Body of pancreas (tissue), 4 donors: ENCODE data around the gene PTPRM. TPM values are rescaled to one million over a fixed set of nuclear protein-coding genes. Genes with fewer than 3 reads are reported as not detected.

Experiments
- ATAC-seq: fragments of 150-250 bp; one replicate; pipeline ENCODE4 v1.9.1; 2016
- DNase-seq, 4 donors: peaks; one replicate each; pipeline ENCODE4 v3.0.0-alpha.2; 2019
- H3K27ac ChIP-seq, 4 donors: fragments of 200-600 bp; sonication (generic); 1 replicate in 3 of 4; 2 replicates in 1 of 4; pipeline versions ENCODE4 v1.5.1 to v1.6.1; 2016 to 2019; ENCODE audit warnings: mild to moderate bottlenecking in 1 of 4, mixed read lengths in 1 of 4, moderate library complexity in 1 of 4
- H3K27me3 ChIP-seq, 2 donors: fragments of 200-600 bp; sonication (generic); one replicate each; pipeline ENCODE4 v1.6.0; 2016; ENCODE audit warnings: mild to moderate bottlenecking in 1 of 2
- H3K36me3 ChIP-seq, 2 donors: fragments of 200-600 bp; sonication (generic); replicated peaks in 1 of 2; 2 replicates each; pipeline ENCODE4 v1.5.1; 2016; ENCODE audit warnings: low read depth in 2 of 2; ENCODE audit not compliant: insufficient read depth in 1 of 2
- H3K4me1 ChIP-seq: fragments of 200-600 bp; sonication (generic); one replicate; pipeline ENCODE4 v1.6.0; 2016
- H3K4me3 ChIP-seq, 2 donors: fragments of 200-600 bp; sonication (generic); 1 replicate in 1 of 2; 2 replicates in 1 of 2; pipeline ENCODE4 v1.5.1; 2016 to 2019
- H3K9me3 ChIP-seq, 3 donors: fragments of 200-600 bp; sonication (generic); 1 replicate in 2 of 3; 2 replicates in 1 of 3; pipeline ENCODE4 v1.5.1; 2016
- CTCF ChIP-seq, 7 experiments: fragments of 450-650 bp in 4 of 7; fragments of 200-600 bp in 3 of 7; sonication (generic) in 3 of 7; IDR thresholded peaks; one replicate each; pipeline ENCODE4 v1.5.1; 2016 to 2019; ENCODE audit warnings: antibody characterized with exemption in 7 of 7
- POLR2A ChIP-seq, 3 donors: fragments of 450-650 bp; IDR thresholded peaks; one replicate each; pipeline ENCODE4 v1.6.1; 2016; ENCODE audit warnings: antibody characterized with exemption in 3 of 3, mild to moderate bottlenecking in 2 of 3
- WGBS, 2 donors: methylation state at CpG; one replicate each; pipeline ENCODE4 v1.1.5; 2017; 5-methylcytosine and 5-hydroxymethylcytosine counted together
- intact Hi-C: fragments of 100-400 bp; cut with DNase I; formaldehyde crosslinking; loops from one replicate; pipeline ENCODE4 v1.15.1; 2023
- total RNA-seq, 2 donors: library from RNA; depleted of rRNA; stranded (reverse); fragments of >200 nt; gene quantifications; one replicate each; pipeline ENCODE4 v1.1.0, GENCODE V29; 2016

PTPRM gene
- total RNA-seq, 2 donors from 2014 or later = 38.2 to 48.0 TPM

GRCh38 chr18:8241731-8242130 is 674.6 kb downstream of the PTPRM start:
- no peak for DNase-seq
- 19 to 90% methylated on average over 1 of the region's 1 CpG for WGBS, 2 donors
- intact Hi-C loops = no loop called here

GRCh38 chr18:8242151-8242696 is 675.1 kb downstream of the PTPRM start:
- DNase-seq = no peak
- no peak overlapping the region for H3K27ac ChIP-seq
- H3K36me3 ChIP-seq = no peaks in the 10 kb centered on the region
- no peaks in the 10 kb centered on the region for H3K27me3 ChIP-seq
- WGBS, 2 donors = 63 to 67% methylated on average over 1 of the region's 1 CpG
- H3K9me3 ChIP-seq = no peaks in the 10 kb centered on the region
- intact Hi-C loops = no loop called here
- TF ChIP-seq POLR2A (IDR thresholded peaks at IDR 0.05) = no peak
- no peak for TF ChIP-seq CTCF (IDR thresholded peaks at IDR 0.05)
- H3K4me1 ChIP-seq = no peaks in the 10 kb centered on the region
- H3K4me3 ChIP-seq = no peak overlapping the region
- no peak for ATAC-seq

More at GRCh38 chr18:8241731-8242130, 674.6 kb downstream of the PTPRM start:
- Histone ChIP-seq H3K27me3 (no peaks in the 10 kb centered on the region), H3K9me3 (no peaks in the 10 kb centered on the region), H3K36me3 (no peaks in the 10 kb centered on the region), H3K4me1 (no peaks in the 10 kb centered on the region), H3K4me3 (no peak overlapping the region), H3K27ac (no peak overlapping the region)
- TF ChIP-seq POLR2A (IDR thresholded peaks at IDR 0.05) = no peak
- TF ChIP-seq CTCF (IDR thresholded peaks at IDR 0.05) = no peak
- ATAC-seq = no peak

- intact Hi-C loops = no loop called here
- no peak overlapping the region for H3K27ac ChIP-seq
- H3K9me3 ChIP-seq = no peaks in the 10 kb centered on the region
- DNase-seq = no peak
- H3K4me3 ChIP-seq = no peak overlapping the region
- 85 to 87% methylated on average over 6 of the region's 6 CpGs for WGBS, 2 donors
- no peaks in the 10 kb centered on the region for H3K4me1 ChIP-seq
- H3K36me3 ChIP-seq = no peaks in the 10 kb centered on the region
- H3K27me3 ChIP-seq = no peaks in the 10 kb centered on the region
- no peak for ATAC-seq
- TF ChIP-seq CTCF (IDR thresholded peaks at IDR 0.05) (no peak), POLR2A (IDR thresholded peaks at IDR 0.05) (no peak)
These were observed 680.6 kb downstream of the PTPRM start for GRCh38 chr18:8247700-8248099.

GRCh38 chr18:8248576-8248975 is 681.5 kb downstream of the PTPRM start:
- intact Hi-C loops = no loop called here
- Histone ChIP-seq H3K36me3 (no peaks in the 10 kb centered on the region), H3K27me3 (no peaks in the 10 kb centered on the region), H3K4me1 (no peaks in the 10 kb centered on the region), H3K27ac (no peak overlapping the region), H3K4me3 (no peak overlapping the region), H3K9me3 (no peaks in the 10 kb centered on the region)
- ATAC-seq (no peak), DNase-seq (no peak)
- WGBS, 2 donors = 82 to 90% methylated on average over 4 of the region's 4 CpGs
- no peak for TF ChIP-seq CTCF (IDR thresholded peaks at IDR 0.05)
- TF ChIP-seq POLR2A (IDR thresholded peaks at IDR 0.05) = no peak

- TF ChIP-seq POLR2A (IDR thresholded peaks at IDR 0.05) = no peak
- Histone ChIP-seq H3K27ac (no peak overlapping the region), H3K4me1 (no peaks in the 10 kb centered on the region), H3K9me3 (no peaks in the 10 kb centered on the region), H3K27me3 (no peaks in the 10 kb centered on the region), H3K4me3 (no peak overlapping the region), H3K36me3 (no peaks in the 10 kb centered on the region)
- no peak for DNase-seq
- no peak for ATAC-seq
- intact Hi-C loops = no loop called here
- 86 to 93% methylated on average over 2 of the region's 2 CpGs for whole genome bisulfite sequencing, 2 donors
These were observed 682.7 kb downstream of the PTPRM start for GRCh38 chr18:8249811-8250210.
